T-helper 1 cell treated with Interleukin-12 subunit alpha and Interleukin-12 subunit beta and Interleukin-4 antibody, amounts not matched to agents 30 ng/mL and 1 ng/mL, for 36 hours (primary cell): Measurements from ENCODE around the gene DOC2A. TPM values are rescaled to one million over a fixed set of nuclear protein-coding genes. Genes with fewer than 3 reads are reported as not detected.
"Not testable (repeated sequence)": the region's sequence is repeated elsewhere in the genome, so short reads cannot be mapped to it uniquely, and the experiment has no call there.

Experiments
- intact Hi-C: fragments of 100-400 bp; cut with micrococcal nuclease; formaldehyde crosslinking; loops from one replicate; pipeline ENCODE4 v1.15.1; 2024
- total RNA-seq: library from RNA; stranded (reverse); gene quantifications from 2 replicates; pipeline ENCODE4 v1.2.3, GENCODE V29; 2022

DOC2A gene
- total RNA-seq, 1 donor from 2014 or later = not detected

- intact Hi-C loops = no loop called here
Observed at GRCh38 chr16:30027588-30028437, 17.0 kb upstream of the DOC2A start.

- intact Hi-C loops = no loop called here
Observed at GRCh38 chr16:30026449-30026848, 15.6 kb upstream of the DOC2A start.

- intact Hi-C loops = no loop called here
Observed at GRCh38 chr16:30025574-30025973, 14.7 kb upstream of the DOC2A start.

DNA sequence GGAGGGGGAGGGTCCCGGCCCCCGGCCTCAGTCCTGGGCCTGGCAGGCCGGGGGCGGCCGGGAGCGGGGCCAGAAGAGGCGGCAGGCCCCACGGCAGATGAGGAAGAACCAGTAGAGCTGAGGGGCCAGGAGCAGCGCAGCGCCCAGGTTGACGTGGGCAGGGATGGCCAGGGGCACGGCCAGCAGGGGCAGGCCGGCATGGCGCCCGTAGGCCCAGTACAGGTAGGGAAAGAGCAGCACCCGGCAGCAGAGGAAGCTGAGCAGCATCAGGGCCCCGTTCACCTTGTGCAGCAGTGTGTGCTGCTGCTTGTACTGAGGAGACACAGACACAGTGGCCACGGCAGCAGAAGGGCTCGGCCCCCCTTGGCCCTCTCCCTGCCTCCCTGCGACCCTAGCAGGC, 14.3 kb upstream of the DOC2A start:
- intact Hi-C loops = no loop called here

DNA sequence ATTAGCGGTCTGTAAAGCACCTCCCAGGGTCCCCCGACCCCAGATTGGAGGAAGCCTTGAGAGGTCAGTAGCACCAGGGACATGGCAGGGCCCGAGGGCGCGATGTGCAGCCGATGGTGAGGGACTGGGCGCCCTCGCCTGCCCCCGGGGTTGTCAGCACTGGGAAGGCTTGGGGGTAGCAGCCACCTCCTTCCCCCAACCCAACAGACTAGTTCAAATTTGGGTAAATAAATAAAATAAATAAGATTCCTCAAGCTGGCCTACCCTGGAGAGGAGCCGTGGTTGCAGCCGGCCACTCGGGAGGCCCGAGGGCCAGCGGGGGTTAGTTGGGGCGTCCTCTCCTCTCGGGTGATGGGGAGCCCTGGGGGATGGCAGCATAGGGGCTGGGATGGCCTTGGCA, 13.6 kb upstream of the DOC2A start:
- intact Hi-C loops = loop anchor here (5.0 kb wide), 3 partner anchors 122 to 197 kb away; partner anchors contain the start of gene ASPHD1

DNA sequence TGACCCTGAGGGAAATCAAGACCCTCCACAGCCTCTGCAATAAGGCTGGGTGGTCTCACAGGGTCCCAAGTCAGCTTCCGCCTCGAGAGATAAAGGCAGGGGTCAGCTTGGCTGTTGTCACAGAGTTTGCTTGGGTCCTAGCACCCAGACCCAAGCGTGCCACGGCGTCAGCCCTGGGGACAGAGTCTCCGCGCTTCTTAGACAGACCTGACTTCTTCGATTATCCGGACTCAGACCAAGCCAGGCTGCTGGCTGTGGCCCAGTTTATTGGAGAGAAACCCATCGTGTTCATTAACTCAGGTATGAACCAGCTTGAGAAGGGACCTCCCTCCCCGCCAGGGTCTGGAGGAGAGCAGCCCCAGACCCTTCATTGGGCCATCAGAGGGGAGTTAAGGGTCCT, 12.8 kb upstream of the DOC2A start:
- intact Hi-C loops = loop anchor here (5.0 kb wide), 3 partner anchors 121 to 196 kb away; partner anchors contain the start of gene ASPHD1

DNA sequence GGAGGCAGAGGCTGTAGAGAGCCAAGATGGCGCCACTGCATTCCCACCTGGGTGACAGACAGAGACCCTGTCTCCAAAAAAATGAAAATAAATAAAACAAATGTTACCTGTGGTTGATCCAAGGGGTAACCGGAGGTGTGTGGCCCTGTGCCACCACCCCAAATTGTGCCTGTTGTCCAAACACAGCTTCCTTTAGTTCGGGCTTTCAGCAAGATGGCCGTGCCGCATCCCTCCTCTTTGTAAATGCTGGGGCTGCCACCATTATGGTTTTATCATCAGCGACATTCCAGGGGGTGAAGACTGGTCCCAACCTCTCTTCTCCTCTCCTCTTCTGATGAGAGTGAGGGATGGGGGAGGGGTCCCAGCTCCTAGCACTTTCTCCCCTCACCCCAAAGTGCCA, 12.1 kb upstream of the DOC2A start, which contains the start of gene C16orf92:
C16orf92 (plus strand) TSS at position 312 of the 400 bp plus-strand sequence. CDS start 143 bp downstream, outside the sequence.
- intact Hi-C loops = loop anchor here (5.0 kb wide), 3 partner anchors 121 to 196 kb away; partner anchors contain the start of gene ASPHD1

- intact Hi-C loops = no loop called here
Observed at GRCh38 chr16:30018731-30019158, 7.9 kb upstream of the DOC2A start.

- intact Hi-C loops = not testable (repeated sequence)
Observed at GRCh38 chr16:30017937-30018336, 7.1 kb upstream of the DOC2A start.

DNA sequence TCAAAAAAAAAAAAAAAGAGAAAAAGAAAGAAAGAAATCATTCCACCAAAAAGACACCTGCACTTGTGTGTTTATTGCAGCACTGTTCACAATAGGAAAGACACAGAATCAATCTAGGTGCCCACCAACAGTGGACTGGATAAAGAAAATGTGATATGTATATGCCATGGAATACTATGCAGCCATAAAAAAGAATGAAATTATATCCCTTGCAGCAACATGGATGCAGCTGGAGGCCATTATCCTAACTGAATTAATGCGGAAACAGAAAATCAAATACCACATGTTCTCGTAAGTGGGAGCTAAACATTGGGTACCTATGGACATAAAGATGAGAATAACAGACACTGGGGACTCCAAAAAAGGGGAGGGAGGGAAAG, 6.4 kb upstream of the DOC2A start:
- intact Hi-C loops = no loop called here

- intact Hi-C loops = no loop called here
Observed at GRCh38 chr16:30016555-30017276, 5.9 kb upstream of the DOC2A start.

- intact Hi-C loops = not testable (repeated sequence)
Observed at GRCh38 chr16:30015450-30015849, 4.6 kb upstream of the DOC2A start.

GRCh38 chr16:30012598-30012997, 1.8 kb upstream of the DOC2A start:
- intact Hi-C loops = not testable (repeated sequence)

DNA sequence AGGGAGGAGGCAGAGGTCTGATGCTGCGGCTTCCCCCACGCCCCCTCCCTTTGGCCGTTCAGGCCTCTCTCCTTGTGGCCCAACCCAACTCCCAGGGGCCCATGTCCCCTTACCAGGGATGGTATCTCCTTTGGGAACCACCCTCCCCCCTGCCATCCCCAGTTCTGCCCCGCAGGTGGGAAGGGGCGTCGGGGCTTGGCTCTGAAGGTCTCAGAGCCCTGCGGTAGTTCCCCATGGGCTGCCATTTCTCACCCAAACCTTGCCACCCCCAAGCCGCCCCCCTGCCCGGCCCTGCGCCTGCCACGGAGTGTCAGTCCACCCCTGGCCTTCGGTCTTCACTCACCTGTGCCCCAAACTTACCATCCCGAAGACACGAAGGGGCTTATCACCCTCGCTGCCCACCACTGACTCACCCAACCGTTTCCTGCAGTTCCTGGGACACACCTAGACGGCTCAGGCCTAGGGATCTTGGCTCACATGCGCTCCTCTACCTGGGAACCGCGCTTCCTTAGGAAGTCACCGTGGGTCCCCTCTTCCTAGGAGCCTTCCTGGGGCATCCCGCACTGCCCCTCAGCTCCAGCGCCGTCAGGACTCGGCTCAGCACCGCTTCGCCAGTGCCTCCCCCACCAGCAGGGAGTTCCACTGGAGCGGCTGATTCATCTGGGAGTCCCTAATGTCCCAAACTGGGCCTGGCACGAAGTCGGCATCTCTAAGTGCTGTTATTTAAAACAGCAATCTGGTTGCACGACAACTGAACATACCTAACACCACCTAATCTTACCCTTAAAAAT, 1.1 kb upstream of the DOC2A start:
- intact Hi-C loops = no loop called here

DNA sequence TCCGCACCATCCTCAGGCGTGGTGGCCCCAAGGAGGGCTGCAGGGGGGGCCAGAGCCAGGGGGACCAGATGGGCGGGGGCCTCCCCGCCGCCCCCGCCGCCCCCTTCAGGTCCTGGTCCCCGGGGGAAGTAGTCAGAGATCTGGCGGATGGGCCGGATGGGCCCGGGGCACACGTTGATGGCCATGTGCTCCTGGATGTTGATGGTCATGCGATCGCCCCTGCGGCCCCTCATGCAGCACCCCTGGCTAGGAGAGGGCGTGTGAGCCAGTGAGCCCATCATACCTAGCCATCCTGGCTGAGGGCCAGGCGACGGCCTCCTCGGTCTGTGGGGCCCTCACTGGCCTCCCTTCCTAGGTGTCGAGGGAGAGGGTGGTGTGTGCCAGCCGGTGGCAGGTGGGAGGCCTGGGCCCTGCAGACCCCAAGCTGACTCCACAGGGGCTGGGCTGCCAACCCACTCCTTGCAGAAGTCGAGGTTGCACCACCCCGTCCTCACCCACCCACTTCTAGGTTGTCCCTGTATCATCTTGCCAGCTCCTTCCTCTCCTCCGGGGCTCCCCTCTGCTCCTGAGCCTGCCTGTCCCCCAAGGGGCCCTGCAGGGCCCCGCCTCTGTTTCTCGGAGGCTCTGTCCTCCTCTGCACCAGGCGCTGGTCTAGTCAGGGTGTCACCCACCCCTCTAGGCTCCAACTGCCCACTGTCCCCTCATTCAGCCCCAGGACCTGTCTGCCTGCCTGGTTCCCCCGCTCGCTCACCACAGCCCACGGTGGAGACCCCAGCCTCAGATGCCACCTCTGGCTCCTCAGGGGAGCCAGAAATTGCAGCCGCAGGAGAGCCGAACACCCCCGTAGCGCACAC, 610 bp downstream of the DOC2A start:
- intact Hi-C loops = no loop called here

GRCh38 chr16:30009085-30009862, 1.6 kb downstream of the DOC2A start:
- intact Hi-C loops = no loop called here

DNA sequence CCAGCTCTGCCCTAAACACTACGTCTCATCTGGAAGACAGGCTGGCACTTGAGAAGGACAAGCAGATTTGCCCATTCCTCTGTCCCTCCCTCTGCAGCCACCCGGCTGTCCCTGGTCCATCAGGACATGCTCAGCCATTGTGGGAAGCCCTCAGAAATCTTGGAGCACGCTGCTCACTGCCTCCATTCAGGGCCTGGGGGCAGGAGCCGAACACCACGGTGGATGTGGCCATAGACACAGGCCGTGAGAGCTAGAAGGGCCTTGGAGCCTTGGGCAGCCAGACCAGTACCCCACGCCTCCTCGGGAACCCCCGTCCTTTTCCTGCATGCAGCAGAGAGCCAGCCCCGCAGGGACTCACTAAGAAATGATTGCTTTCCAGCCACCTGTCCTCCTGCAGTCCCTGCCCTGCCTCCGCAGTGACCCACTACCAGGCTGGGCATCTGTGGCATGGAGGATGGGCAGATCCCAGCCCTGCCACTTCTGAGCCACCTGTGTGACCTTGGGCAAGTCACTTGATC, 3.4 kb downstream of the DOC2A start:
- intact Hi-C loops = no loop called here

DNA sequence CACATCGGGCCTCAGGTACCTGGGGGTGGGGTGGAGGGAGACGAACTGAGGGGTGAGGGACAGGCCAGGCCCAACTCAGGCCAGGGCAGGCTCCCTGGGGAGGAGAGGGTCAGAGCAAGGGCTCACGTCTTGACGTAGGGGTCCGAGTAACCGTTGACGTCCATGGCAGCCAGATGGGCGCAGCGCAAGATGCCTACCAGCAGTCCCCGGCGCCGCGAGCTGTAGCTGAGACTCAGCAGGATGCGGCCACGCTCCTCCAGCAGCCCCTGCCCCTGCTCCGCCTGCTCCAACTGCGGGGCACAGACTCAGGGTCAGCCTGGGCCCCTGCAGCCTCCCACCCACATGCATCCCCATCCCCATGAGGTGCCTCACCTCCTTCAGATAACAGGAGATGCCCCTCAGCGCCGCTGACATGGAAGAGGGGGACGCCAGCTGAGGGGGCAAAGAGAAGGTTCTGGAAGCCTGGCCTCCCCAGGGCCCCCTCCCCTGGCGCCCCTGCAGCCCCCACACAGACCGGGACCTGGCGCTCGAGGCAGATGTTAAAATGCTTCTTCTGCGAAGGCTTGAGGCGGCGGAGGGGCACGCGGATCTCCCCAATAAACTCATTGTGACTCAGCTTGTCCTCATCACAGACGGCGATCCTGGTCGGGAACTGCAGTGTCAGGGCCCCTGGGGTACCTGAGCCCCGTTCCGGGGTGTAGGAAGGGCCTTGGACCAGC, 4.0 kb downstream of the DOC2A start:
- intact Hi-C loops = no loop called here

DNA sequence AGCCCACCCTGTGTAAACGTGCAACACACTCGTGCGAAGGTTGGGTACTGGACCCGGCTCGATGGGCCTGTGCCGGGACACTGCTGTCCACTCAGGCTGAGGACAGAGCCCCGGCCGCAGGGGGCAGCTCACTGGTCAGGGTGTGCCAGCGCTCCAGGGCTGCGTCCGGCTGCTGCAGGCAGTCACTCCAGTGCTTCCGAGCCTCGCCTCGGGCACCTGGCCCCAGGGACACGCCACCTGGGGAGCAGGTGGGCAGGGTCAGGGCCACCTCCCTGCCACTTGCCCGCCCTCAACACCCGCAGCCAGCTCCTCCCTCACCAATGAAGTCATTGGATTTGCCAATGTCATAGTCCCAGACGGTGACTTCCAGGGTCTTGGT, 4.7 kb downstream of the DOC2A start:
- intact Hi-C loops = no loop called here
